Lung (tissue), 12 donors: ENCODE results near the gene ACVR1C. TPM values are rescaled to one million over a fixed set of nuclear protein-coding genes. Genes with fewer than 3 reads are reported as not detected.

Experiments used
- ATAC-seq: fragments of 200-7000 bp; cut with Tn5 transposase; one replicate; pipeline ENCODE4 v1.9.1; 2020; ENCODE audit warnings: moderate number of reproducible peaks; ENCODE audit not compliant: insufficient read depth, low FRiP score
- DNase-seq, 3 donors: peaks; one replicate each; pipeline ENCODE4 v3.0.0-alpha.2; 2013 to 2017
- H3K27ac ChIP-seq, 2 donors: one replicate each; pipeline ENCODE4 v1.5.1; 2013; ENCODE audit warnings: mild to moderate bottlenecking in 2 of 2, moderate library complexity in 2 of 2, control low read depth in 1 of 2, inconsistent platforms in 1 of 2, low read depth in 1 of 2, low read length in 1 of 2
- H3K27me3 ChIP-seq, 3 donors: one replicate each; pipeline ENCODE4 v1.5.1; 2013; ENCODE audit warnings: low read length in 2 of 3; ENCODE audit not compliant: control insufficient read depth in 3 of 3, insufficient read depth in 3 of 3
- H3K36me3 ChIP-seq, 4 donors: one replicate each; pipeline ENCODE4 v1.5.1; 2013; ENCODE audit warnings: low read length in 4 of 4, mild to moderate bottlenecking in 1 of 4, moderate library complexity in 1 of 4; ENCODE audit not compliant: control insufficient read depth in 4 of 4, insufficient read depth in 4 of 4
- H3K4me1 ChIP-seq, 5 donors: one replicate each; pipeline ENCODE4 v1.5.1; 2013; ENCODE audit warnings: low read length in 5 of 5, mild to moderate bottlenecking in 2 of 5, moderate library complexity in 1 of 5; ENCODE audit not compliant: control insufficient read depth in 5 of 5, insufficient read depth in 5 of 5
- H3K4me3 ChIP-seq: one replicate; pipeline ENCODE4 v1.5.1; 2013; ENCODE audit warnings: mild to moderate bottlenecking, control low read depth, moderate library complexity
- H3K9ac ChIP-seq, 2 donors: one replicate each; pipeline ENCODE4 v1.5.1; 2013; ENCODE audit warnings: low read length in 2 of 2, control low read depth in 1 of 2; ENCODE audit not compliant: insufficient read depth in 1 of 2
- H3K9me3 ChIP-seq, 4 donors: one replicate each; pipeline ENCODE4 v1.5.1; 2013; ENCODE audit warnings: low read length in 3 of 4, mild to moderate bottlenecking in 1 of 4, moderate library complexity in 1 of 4; ENCODE audit not compliant: control insufficient read depth in 4 of 4, insufficient read depth in 3 of 4
- WGBS, 2 donors: extraction: QIAGEN DNeasy Blood & Tissue Kit; methylation state at CpG; one replicate each; pipeline ENCODE4 v1.1.7; 2013; 5-methylcytosine and 5-hydroxymethylcytosine counted together
- polyA plus RNA-seq, 2 donors: library from polyadenylated mRNA; stranded (reverse); fragments of 200-250 nt; gene quantifications; one replicate each; pipeline ENCODE4 v1.2.1, GENCODE V29; 2013
- total RNA-seq, 2 donors: library from RNA; depleted of rRNA in 1 of 2; stranded (reverse); fragments of >200 nt in 1 of 2; gene quantifications; one replicate each; pipeline ENCODE4 v1.2.1, GENCODE V29; 2014 to 2021
- TF ChIP-seq, protein P1 (sequence below): IDR thresholded peaks from 2 replicates; pipeline ENCODE4 v1.5.1; 2012; ENCODE audit warnings: mild to moderate bottlenecking; ENCODE audit errors: control extremely low read depth, extremely low read depth
- donor health status: control.
- donor health status: control.
- donor health status: Bipolar disorder and iron deficiency.
- donor health status: healthy.
- donor health status: DM: yes; HTN: yes; CAD: no.

The ACVR1C gene
- total and polyA plus RNA-seq, 4 donors = 0.08 to 1.9 (median 0.59) TPM

- H3K27me3 ChIP-seq = no peaks in the 10 kb centered on the region
- 35 to 37% methylated on average over 2 of the region's 2 CpGs for WGBS, 2 donors
- ATAC-seq = no peak
Measured at GRCh38 chr2:157501026-157501425, 127.6 kb downstream of the ACVR1C start.

GRCh38 chr2:157500334-157500733 lies 128.3 kb downstream of the ACVR1C start:
- H3K36me3 ChIP-seq = no peaks in the 10 kb centered on the region
- ATAC-seq (no peak), DNase-seq (no peak)
- H3K4me1 ChIP-seq = no peaks in the 10 kb centered on the region
- TF ChIP-seq, protein P1, sequence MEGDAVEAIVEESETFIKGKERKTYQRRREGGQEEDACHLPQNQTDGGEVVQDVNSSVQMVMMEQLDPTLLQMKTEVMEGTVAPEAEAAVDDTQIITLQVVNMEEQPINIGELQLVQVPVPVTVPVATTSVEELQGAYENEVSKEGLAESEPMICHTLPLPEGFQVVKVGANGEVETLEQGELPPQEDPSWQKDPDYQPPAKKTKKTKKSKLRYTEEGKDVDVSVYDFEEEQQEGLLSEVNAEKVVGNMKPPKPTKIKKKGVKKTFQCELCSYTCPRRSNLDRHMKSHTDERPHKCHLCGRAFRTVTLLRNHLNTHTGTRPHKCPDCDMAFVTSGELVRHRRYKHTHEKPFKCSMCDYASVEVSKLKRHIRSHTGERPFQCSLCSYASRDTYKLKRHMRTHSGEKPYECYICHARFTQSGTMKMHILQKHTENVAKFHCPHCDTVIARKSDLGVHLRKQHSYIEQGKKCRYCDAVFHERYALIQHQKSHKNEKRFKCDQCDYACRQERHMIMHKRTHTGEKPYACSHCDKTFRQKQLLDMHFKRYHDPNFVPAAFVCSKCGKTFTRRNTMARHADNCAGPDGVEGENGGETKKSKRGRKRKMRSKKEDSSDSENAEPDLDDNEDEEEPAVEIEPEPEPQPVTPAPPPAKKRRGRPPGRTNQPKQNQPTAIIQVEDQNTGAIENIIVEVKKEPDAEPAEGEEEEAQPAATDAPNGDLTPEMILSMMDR = no peak
- 15 to 41% methylated on average over 1 of the region's 1 CpG for WGBS, 2 donors
- H3K9me3 ChIP-seq = peaks cover 0 to 1% (median 0%) of the 10 kb centered on the region in 4 donors
- no peak overlapping the region for H3K4me3 ChIP-seq
- no peaks in the 10 kb centered on the region for H3K27me3 ChIP-seq
- H3K9ac ChIP-seq = no peak overlapping the region
- H3K27ac ChIP-seq = no peak overlapping the region

More at GRCh38 chr2:157501026-157501425, 127.6 kb downstream of the ACVR1C start:
- H3K4me1 ChIP-seq = no peaks in the 10 kb centered on the region
- DNase-seq = no peak
- H3K27ac ChIP-seq = no peak overlapping the region
- H3K9me3 ChIP-seq = peaks cover 0 to 2% (median 0%) of the 10 kb centered on the region in 4 donors
- TF ChIP-seq, protein P1 = no peak
- H3K4me3 ChIP-seq = no peak overlapping the region
- no peaks in the 10 kb centered on the region for H3K36me3 ChIP-seq
- H3K9ac ChIP-seq = no peak overlapping the region

- 76 to 84% methylated on average over 3 of the region's 3 CpGs for WGBS, 2 donors
- no peak overlapping the region for H3K27ac ChIP-seq
- TF ChIP-seq, protein P1 = no peak
- H3K9ac ChIP-seq = no peak overlapping the region
- DNase-seq = no peak
- H3K4me1 ChIP-seq = no peaks in the 10 kb centered on the region
- ATAC-seq = no peak
- no peak overlapping the region for H3K4me3 ChIP-seq
- H3K9me3 ChIP-seq = no peaks in the 10 kb centered on the region
- H3K36me3 ChIP-seq = no peaks in the 10 kb centered on the region
- H3K27me3 ChIP-seq = no peaks in the 10 kb centered on the region
Measured at GRCh38 chr2:157498483-157498882, 130.2 kb downstream of the ACVR1C start.

DNA sequence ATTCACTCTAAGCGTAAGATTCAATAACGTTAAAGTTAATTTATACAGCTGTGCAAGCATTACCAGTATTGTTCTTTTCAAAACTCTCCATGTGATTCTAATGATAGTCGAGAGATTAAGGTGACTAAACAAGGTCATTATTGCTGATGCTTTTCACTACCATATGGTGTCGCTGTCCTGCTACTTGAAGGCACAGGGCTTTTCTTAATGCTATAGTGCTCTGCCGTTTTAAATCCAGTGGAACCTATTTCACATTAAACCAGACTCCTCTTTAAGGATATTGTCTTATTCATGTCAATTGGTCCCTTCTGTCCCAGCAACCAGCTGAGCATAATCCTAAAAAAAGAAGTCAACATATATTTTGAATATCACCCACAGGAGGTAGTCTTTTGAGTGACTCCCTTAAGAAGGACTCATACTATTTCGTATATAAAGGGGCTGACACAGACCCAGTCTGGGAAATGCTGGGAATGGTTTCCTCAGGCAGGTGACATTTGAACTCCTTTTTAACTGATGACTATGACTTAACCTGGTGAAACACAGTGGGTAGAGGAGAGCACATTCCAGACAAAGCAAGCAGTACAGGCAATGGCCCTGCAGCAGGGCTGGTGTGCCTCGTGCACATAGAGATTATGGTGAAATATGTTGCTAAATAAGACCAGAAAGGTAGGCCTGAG lies 130.9 kb downstream of the ACVR1C start:
- WGBS, 2 donors = 22% methylated on average over 7 of the region's 7 CpGs

More for the DNA sequence above, 130.9 kb downstream of the ACVR1C start:
- Histone ChIP-seq H3K27ac (no peak overlapping the region), H3K36me3 (no peaks in the 10 kb centered on the region), H3K4me1 (no peaks in the 10 kb centered on the region), H3K4me3 (no peak overlapping the region), H3K9me3 (no peaks in the 10 kb centered on the region), H3K9ac (no peak overlapping the region), H3K27me3 (no peaks in the 10 kb centered on the region)
- ATAC-seq = no peak
- TF ChIP-seq, protein P1 = peak; percentile 62
- DNase-seq = peak in 2 of 3 donors; percentile 9 to 46
